GM10266 (cell line): ENCODE results near the gene ZNF33A.

Experiments used
- DNase-seq: peaks from one replicate; pipeline ENCODE4 v3.0.0; 2012; ENCODE audit errors: extremely low spot score
- CTCF ChIP-seq: IDR thresholded peaks from 2 replicates; pipeline ENCODE4 v1.5.1; 2012; ENCODE audit warnings: mild to moderate bottlenecking, low read depth; ENCODE audit not compliant: control insufficient read depth, insufficient read depth; ENCODE audit errors: missing control alignments

The ZNF33A gene

DNA sequence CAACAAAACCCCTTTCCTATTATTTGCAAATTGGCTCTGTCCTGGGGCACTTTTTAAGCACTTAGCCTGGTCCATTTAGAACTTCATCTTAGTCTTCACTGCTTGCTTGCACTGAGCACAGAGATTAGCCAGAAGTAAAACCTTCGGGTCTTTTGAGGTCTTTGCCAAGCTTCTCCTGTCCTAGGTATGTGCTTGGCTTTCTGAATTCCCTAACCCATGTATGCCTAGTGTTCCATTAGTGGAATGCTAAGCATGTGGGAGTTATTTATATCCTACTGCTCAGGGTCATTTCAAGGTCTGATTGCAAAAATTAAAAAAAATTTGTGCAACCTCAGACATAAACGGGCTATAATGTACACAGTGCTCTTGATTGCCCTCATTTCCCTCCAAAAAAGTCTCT, 101.7 kb downstream of the ZNF33A start:
- TF ChIP-seq CTCF, result no peak
- no peak for DNase-seq
